ENCODE results near the gene VIM.

The VIM gene

GRCh38 chr10:17276756-17277424, 48.8 kb downstream of the VIM start:
- no peak for TF ChIP-seq CTCF (IDR thresholded peaks at IDR 0.05)
- no peaks in the 10 kb centered on the region for H3K9me3 ChIP-seq
- no peak overlapping the region for H3K27ac ChIP-seq
- no peaks in the 10 kb centered on the region for H3K4me1 ChIP-seq (ENCODE audit: control insufficient read depth in 1 of 2, insufficient read depth in 1 of 2, low read depth in 1 of 2, low read length in 1 of 2)
- H3K36me3 ChIP-seq: no peaks in the 10 kb centered on the region
- no peaks in the 10 kb centered on the region for H3K27me3 ChIP-seq
- no peak overlapping the region for H3K4me3 ChIP-seq (ENCODE audit: low read depth in 1 of 2, low read length in 1 of 2)

DNA sequence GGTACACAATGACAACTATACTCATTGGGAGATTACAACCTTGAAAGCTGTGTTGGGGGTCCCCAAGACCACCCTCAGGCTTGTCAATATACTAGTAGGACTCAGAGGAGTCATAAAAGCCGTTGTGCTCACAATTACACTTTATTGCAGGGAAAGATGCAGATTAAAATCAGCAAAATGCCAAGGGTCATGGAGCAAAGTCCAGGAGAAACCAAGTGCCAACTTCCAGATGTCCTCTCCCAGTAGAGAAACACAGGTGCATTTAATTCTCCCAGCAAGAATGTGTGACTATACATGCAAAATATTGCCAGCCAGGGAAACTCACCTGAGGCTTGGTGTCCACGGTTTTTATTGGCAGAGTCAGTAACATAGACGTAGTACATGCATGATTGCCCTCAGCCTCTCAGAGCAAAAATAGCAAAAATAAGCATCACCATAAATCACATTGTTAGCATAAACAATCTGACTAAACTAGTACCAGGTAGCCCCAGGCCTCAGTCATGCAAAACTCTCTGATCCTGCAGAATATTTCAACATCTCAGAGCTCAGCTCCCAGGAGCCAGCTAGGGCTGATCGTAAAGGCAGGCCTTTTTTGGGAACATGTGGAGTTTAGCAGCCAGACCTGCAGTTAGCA, 50.7 kb downstream of the VIM start:
- no peaks in the 10 kb centered on the region for H3K36me3 ChIP-seq
- H3K27me3 ChIP-seq: no peaks in the 10 kb centered on the region
- no peak for TF ChIP-seq CTCF (IDR thresholded peaks at IDR 0.05)
- H3K4me1 ChIP-seq (ENCODE audit: control insufficient read depth in 1 of 2, insufficient read depth in 1 of 2, low read depth in 1 of 2, low read length in 1 of 2): no peaks in the 10 kb centered on the region
- no peak overlapping the region for H3K4me3 ChIP-seq (ENCODE audit: low read depth in 1 of 2, low read length in 1 of 2)
- H3K9me3 ChIP-seq: no peaks in the 10 kb centered on the region
- H3K27ac ChIP-seq: no peak overlapping the region

GRCh38 chr10:17282311-17282710, 54.3 kb downstream of the VIM start:
- H3K4me1 ChIP-seq (ENCODE audit: control insufficient read depth in 1 of 2, insufficient read depth in 1 of 2, low read depth in 1 of 2, low read length in 1 of 2): no peaks in the 10 kb centered on the region
- no peaks in the 10 kb centered on the region for H3K27me3 ChIP-seq
- no peaks in the 10 kb centered on the region for H3K9me3 ChIP-seq
- no peaks in the 10 kb centered on the region for H3K36me3 ChIP-seq
- no peak overlapping the region for H3K4me3 ChIP-seq (ENCODE audit: low read depth in 1 of 2, low read length in 1 of 2)
- no peak overlapping the region for H3K27ac ChIP-seq
- TF ChIP-seq CTCF (IDR thresholded peaks at IDR 0.05): no peak

- TF ChIP-seq CTCF (IDR thresholded peaks at IDR 0.05): no peak
- no peak overlapping the region for H3K4me3 ChIP-seq (ENCODE audit: low read depth in 1 of 2, low read length in 1 of 2)
- H3K27ac ChIP-seq: no peak overlapping the region
- no peaks in the 10 kb centered on the region for H3K9me3 ChIP-seq
- peaks cover 14% of the 10 kb centered on the region for H3K27me3 ChIP-seq
- H3K36me3 ChIP-seq: no peaks in the 10 kb centered on the region
- H3K4me1 ChIP-seq (ENCODE audit: control insufficient read depth in 1 of 2, insufficient read depth in 1 of 2, low read depth in 1 of 2, low read length in 1 of 2): no peaks in the 10 kb centered on the region
These were observed 58.8 kb downstream of the VIM start for GRCh38 chr10:17286562-17287550.

Measured in neutrophil (primary cell).